HG03095 (cell line): Measurements from ENCODE around the gene ABTB2.

Experiments used
- ATAC-seq: cut with Tn5 transposase; IDR thresholded peaks from one replicate; pipeline ENCODE4 v1.9.1; 2021; ENCODE audit warnings: moderate library complexity; ENCODE audit not compliant: unreplicated experiment

Gene ABTB2

GRCh38 chr11:34363363-34364084 lies 5.7 kb upstream of the ABTB2 start:
- no peak for ATAC-seq

- ATAC-seq = no peak
Observed at GRCh38 chr11:34360046-34360445, 2.2 kb upstream of the ABTB2 start.

GRCh38 chr11:34359548-34359891 lies 1.7 kb upstream of the ABTB2 start:
- ATAC-seq = no peak

GRCh38 chr11:34358728-34359547 lies 1.1 kb upstream of the ABTB2 start:
- no peak for ATAC-seq

GRCh38 chr11:34358258-34358727 lies 483 bp upstream of the ABTB2 start:
- ATAC-seq = no peak

GRCh38 chr11:34356913-34357700 lies 703 bp downstream of the ABTB2 start:
- ATAC-seq = no peak

GRCh38 chr11:34356576-34356912 lies 1.3 kb downstream of the ABTB2 start:
- no peak for ATAC-seq

- no peak for ATAC-seq
Observed at GRCh38 chr11:34356130-34356529, 1.7 kb downstream of the ABTB2 start.

GRCh38 chr11:34355726-34356125 lies 2.1 kb downstream of the ABTB2 start:
- no peak for ATAC-seq

- no peak for ATAC-seq
Observed at GRCh38 chr11:34354782-34355181, 3.0 kb downstream of the ABTB2 start.

GRCh38 chr11:34353881-34354280 lies 3.9 kb downstream of the ABTB2 start:
- no peak for ATAC-seq

GRCh38 chr11:34351687-34352469 lies 5.9 kb downstream of the ABTB2 start:
- peak; percentile 56 for ATAC-seq

GRCh38 chr11:34351051-34351450 lies 6.8 kb downstream of the ABTB2 start:
- ATAC-seq = no peak

GRCh38 chr11:34349882-34350281 lies 7.9 kb downstream of the ABTB2 start:
- ATAC-seq = no peak

- no peak for ATAC-seq
Observed at GRCh38 chr11:34348919-34349318, 8.9 kb downstream of the ABTB2 start.

- no peak for ATAC-seq
Observed at GRCh38 chr11:34348096-34348495, 9.7 kb downstream of the ABTB2 start.

- ATAC-seq = no peak
Observed at GRCh38 chr11:34346551-34346950, 11.3 kb downstream of the ABTB2 start.

- ATAC-seq = no peak
Observed at GRCh38 chr11:34345991-34346480, 11.8 kb downstream of the ABTB2 start.

- no peak for ATAC-seq
Observed at GRCh38 chr11:34345540-34345876, 12.3 kb downstream of the ABTB2 start.

- ATAC-seq = no peak
Observed at GRCh38 chr11:34344768-34345539, 12.9 kb downstream of the ABTB2 start.
